GM19455 (cell line): ENCODE data around the gene CHKA.

Source experiments
- ATAC-seq: cut with Tn5 transposase; IDR thresholded peaks from one replicate; pipeline ENCODE4 v1.9.1; 2021; ENCODE audit not compliant: unreplicated experiment

Gene CHKA

GRCh38 chr11:68121067-68121899 is at the start of gene CHKA:
Gene CHKA, minus strand, starts transcription at chr11:68121388. Its CDS starts 211 bp downstream, at chr11:68121177.
- ATAC-seq, result peak; percentile 83

- no peak for ATAC-seq
These were observed 48.3 kb upstream of the CHKA start for GRCh38 chr11:68169442-68169841.

- ATAC-seq, result no peak
These were observed 47.5 kb upstream of the CHKA start for GRCh38 chr11:68168694-68169093.

GRCh38 chr11:68167474-68167873 is 46.3 kb upstream of the CHKA start:
- ATAC-seq, result no peak

- ATAC-seq, result no peak
These were observed 45.8 kb upstream of the CHKA start for GRCh38 chr11:68166969-68167368.

GRCh38 chr11:68165601-68166000 is 44.4 kb upstream of the CHKA start:
- no peak for ATAC-seq

- no peak for ATAC-seq
These were observed 43.2 kb upstream of the CHKA start for GRCh38 chr11:68164437-68164836.

GRCh38 chr11:68163691-68164090 is 42.5 kb upstream of the CHKA start:
- ATAC-seq, result no peak

- no peak for ATAC-seq
These were observed 39.0 kb upstream of the CHKA start for GRCh38 chr11:68160100-68160695.

GRCh38 chr11:68159665-68160064 is 38.5 kb upstream of the CHKA start:
- no peak for ATAC-seq

- ATAC-seq, result no peak
These were observed 38.0 kb upstream of the CHKA start for GRCh38 chr11:68159161-68159560.

- ATAC-seq, result no peak
These were observed 37.4 kb upstream of the CHKA start for GRCh38 chr11:68158580-68158979.

GRCh38 chr11:68153742-68154141 is 32.6 kb upstream of the CHKA start:
- no peak for ATAC-seq

GRCh38 chr11:68150037-68150436 is 28.8 kb upstream of the CHKA start:
- no peak for ATAC-seq

GRCh38 chr11:68149417-68149816 is 28.2 kb upstream of the CHKA start:
- no peak for ATAC-seq

- no peak for ATAC-seq
These were observed 27.7 kb upstream of the CHKA start for GRCh38 chr11:68148879-68149278.

- ATAC-seq, result no peak
These were observed 27.1 kb upstream of the CHKA start for GRCh38 chr11:68148071-68148805.

GRCh38 chr11:68146704-68147474 is 25.7 kb upstream of the CHKA start:
- no peak for ATAC-seq

- ATAC-seq, result no peak
These were observed 24.9 kb upstream of the CHKA start for GRCh38 chr11:68146010-68146540.

- no peak for ATAC-seq
These were observed 24.1 kb upstream of the CHKA start for GRCh38 chr11:68145120-68145866.
